Hematopoietic multipotent progenitor cell treated with erythropoietin and hydrocortisone succinate and interleukin-3 and kit ligand, for 4 days (in vitro differentiated cells): ENCODE data around the gene CMTR1.
"Not testable (repeated sequence)": the region's sequence is repeated elsewhere in the genome, so short reads cannot be mapped to it uniquely, and the experiment has no call there.

Experiments used
- DNase-seq: peaks from one replicate; pipeline ENCODE4 v3.0.0-alpha.2; 2015

CMTR1 gene

DNA sequence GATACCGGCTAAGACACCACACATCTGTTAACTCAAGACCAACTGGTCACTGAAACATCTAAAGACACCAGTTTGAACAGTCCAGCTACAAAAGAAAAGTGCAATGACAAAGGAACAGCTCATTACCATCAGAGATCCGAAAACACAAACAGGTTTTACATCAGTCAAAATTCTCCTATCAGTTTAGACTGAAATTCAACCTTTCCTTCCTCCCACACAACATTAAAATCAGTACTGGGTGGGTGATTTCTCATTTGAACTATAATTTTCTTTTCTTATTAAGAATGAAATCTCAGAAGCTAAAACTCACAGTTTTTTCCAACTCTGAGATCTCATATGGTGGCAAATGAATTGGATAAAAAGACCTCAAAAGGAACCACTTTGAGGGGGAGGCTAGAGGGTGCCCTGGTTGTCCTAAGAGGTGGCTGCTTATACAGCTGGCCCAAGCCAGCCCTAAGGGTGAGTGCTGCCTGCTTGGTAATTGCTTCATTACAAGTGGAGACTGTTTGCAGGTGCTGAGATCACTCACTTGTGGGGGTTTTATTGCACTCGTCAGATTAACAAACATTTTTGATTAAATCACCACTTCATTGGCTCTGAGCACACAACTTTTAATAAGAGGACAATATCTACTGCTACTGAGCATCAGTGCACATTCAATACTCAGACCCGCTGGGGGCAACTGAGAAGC lies 62.4 kb downstream of the CMTR1 start:
- no peak for DNase-seq

DNA sequence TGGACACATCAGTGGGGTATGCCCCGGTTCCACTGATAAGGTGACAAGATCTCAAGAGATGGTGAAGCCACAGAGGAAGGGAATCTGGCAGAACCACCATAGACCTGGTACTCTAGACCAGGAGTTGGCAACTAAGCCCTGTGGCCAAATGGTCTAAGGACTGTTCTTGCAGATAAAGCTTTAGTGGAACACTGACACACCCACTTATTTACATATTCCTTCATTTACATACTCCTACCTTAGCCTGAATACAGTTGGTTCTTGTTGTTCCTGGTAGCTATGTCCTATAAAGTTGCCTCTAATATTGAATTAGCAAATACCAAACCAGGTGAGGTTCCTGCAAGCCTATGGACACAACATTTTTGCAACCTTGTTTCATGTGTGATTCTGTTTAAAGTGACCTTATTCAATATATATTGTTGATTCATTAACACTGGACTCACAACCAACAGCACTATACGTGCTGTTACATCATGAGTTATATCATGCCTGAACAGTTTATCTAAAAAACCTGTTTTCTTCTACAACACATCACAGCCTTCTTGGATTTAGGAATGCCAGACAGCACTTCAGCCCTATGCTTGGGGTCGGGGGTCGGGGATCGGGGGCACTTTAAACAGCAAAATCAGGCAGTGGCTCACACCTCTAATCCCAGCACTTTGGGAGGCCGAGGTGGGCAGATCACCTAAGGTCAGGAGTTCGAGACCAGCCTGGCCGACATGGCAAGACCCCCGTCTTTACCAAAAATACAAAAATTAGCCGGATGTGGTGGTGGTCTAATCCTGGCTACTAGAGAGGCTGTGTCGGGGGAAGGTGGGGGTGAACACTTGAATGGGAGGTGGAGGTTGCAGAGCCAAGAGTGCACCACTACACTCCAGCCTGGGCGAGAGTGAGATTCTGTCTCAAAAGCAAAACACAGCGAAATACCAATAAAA lies 64.2 kb downstream of the CMTR1 start:
- DNase-seq = peak; percentile 81

GRCh38 chr6:37499433-37500293 lies 66.6 kb downstream of the CMTR1 start, which contains the start of gene CCDC167:
CCDC167 (minus strand) TSS chr6:37499893; CDS start chr6:37499863, 30 bp downstream.
- DNase-seq = peak; percentile 99

- DNase-seq = no peak
Observed at GRCh38 chr6:37500294-37500608, 67.2 kb downstream of the CMTR1 start.

DNA sequence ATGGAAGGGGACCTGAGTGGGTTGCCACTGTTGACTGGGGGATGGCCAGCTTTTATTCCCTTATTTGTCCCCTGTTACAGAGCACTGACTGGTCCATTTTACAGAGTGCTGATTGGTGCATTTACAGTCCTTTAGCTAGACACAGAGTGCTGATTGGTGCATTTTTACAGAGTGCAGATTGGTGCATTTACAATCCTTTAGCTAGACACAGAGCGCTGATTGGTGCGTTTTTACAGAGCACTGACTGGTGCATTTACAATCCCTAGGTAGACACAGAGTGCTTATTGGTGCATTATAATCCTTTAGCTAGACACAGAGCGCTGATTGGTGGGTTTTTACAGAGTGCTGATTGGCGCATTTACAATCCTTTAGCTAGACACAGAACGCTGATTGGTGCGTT lies 67.9 kb downstream of the CMTR1 start:
- not testable (repeated sequence) for DNase-seq

- peak; percentile 62 for DNase-seq
Observed at GRCh38 chr6:37501632-37502491, 68.8 kb downstream of the CMTR1 start.

GRCh38 chr6:37502703-37503291 lies 69.8 kb downstream of the CMTR1 start:
- no peak for DNase-seq

- DNase-seq = peak; percentile 41
Observed at GRCh38 chr6:37503309-37503965, 70.4 kb downstream of the CMTR1 start.

DNA sequence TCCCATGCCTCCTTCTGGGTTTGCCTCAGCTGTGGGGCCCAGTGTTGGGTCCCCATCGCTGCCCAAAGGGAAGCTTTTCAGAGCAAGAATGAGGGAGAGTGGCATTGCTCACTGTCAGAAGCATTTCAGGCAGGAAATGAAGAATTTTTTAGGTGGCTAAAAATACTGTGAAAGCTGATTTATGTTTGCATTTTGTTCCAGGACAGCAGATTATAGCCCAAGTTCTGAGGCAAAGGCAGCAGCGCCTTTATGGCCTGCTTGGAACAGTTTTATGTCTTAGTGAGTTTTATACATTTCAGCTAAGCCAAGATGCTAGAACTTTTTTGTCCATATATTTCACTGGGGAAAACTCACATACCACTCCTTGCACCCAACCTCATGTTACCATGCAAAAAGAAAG lies 71.0 kb downstream of the CMTR1 start:
- DNase-seq = no peak

DNA sequence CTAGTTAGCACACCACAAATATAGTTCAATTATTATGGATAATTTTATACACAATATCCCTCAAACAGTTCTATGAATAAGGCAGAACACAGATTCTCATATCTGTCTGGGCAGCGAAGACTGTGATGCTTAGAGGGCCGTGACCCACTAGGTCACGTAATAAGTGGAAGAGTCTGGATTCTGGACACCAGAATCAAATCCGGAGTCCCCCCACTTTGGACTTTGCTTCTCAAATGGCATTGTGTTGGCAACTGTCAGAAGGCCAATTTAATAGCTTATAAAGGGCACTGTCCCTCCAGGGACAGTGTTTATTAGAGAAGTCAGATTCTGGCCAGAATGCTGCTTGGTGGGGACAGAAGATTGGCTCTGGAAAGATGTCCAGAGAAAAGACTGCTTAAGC lies 73.5 kb downstream of the CMTR1 start:
- DNase-seq = no peak

GRCh38 chr6:37507077-37507476 lies 74.1 kb downstream of the CMTR1 start:
- DNase-seq = no peak

- no peak for DNase-seq
Observed at GRCh38 chr6:37507690-37508421, 74.8 kb downstream of the CMTR1 start.

- no peak for DNase-seq
Observed at GRCh38 chr6:37511201-37511600, 78.2 kb downstream of the CMTR1 start.

DNA sequence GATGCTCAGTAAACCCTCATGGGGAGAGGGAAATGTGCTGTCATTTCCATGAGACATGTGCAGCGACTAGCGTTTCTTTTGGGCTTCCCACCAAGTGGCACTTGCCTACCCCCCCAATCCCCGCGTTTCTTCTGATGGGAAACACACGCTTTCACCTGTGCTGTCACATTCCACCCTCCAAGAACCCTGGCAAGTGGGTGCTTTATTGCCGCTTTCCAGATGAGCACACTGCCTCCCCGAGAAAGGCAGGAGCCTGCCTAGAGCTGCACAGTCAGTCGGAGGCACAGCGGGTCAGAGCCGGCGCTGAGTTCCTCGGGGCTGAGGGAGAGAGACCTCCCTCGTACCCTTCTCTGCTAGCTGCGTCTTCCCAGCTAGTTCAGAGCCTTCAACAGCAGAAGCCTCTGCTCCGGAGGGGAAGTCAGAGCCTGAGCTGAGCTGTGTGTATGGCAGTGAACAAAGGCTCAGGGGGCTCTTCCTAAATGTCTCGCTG lies 78.9 kb downstream of the CMTR1 start:
- DNase-seq = no peak

DNA sequence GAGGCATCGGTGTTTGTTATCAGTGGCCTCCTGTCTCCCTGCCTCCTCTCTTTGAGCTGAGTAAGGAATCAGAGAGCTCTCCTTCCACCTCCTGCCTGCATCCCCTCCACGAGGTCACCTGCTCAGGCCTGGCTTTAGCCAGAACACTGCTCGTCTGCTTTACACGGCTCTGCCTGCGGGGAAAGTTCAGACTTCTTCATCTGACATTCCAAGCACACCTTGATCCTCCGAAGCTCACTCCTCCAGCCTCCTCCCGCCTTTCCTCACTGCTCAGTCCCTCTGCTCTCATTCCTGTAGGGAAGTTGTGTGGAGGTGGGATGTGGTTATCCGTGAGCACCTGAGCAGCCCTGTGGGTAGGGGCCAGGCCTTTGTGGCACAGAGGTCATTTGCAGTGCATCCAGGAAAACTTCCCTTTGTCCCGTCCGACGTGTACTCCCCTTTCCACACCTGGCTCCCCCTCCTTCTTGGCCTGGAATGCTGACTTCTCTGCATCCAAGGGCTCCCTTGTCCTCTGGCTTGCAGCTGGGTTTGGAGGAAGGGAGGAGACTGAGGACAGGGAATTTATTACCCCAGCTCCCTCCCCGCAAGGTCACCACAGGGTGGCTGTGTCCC lies 79.5 kb downstream of the CMTR1 start:
- no peak for DNase-seq

DNA sequence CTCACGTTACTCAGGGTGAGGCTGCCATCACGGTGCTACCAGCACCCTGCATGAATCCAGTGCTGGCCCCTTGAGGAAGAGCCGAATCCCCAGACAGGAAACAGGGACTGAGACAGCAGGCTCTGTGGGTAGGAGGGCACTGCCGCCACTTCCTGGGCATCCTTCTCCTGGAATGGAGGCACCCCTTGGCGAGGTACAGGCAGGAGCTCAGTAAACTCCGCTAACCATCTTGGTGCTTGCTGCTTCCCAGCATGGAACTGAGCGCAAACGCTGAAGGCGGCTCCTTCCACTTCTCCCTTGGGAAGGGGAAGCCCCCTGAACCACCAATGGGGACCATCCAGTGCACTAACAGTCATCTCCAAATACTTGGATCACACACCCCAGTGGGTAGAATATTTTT lies 80.1 kb downstream of the CMTR1 start:
- DNase-seq = no peak

DNA sequence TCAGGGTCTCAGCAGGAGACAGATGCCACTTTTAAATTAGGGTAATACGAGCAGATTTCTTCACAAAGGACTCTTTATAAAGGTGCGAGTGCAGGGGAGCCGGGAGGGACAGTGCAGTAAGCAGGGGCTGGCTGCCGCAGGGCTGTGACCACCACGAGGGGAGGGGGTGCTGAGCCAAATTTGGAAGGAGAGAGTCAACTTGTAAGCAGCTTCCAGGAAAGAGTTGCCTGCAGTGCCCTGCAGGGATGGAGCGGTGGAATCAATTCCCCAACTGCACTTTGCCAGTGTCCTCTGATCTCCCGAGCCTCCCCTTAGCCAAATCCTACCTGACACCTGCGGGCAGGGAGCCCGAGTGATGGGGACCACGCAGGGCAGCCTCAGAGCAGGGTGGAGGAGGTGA lies 80.6 kb downstream of the CMTR1 start:
- no peak for DNase-seq

- DNase-seq = no peak
Observed at GRCh38 chr6:37514321-37514771, 81.3 kb downstream of the CMTR1 start.

DNA sequence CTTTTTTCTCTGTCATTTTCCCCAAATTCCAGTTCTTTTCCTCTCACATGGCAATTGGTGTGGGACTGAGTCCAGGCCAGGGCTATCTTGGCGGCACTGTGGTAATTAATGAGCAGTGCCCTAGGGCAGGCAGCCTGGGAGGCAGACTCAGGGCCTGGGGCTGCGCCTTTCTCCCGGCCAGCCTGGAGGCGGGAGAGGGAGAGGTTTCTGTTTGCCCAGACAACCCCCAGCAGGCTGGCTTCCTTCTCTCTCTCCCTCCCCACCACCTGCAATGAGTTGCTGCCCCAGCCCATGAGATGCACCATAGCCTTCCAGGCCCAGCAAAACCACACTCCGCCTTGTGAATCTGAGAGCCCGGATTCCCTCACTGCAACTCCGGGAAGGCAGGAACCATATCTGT lies 81.8 kb downstream of the CMTR1 start:
- DNase-seq = no peak

DNA sequence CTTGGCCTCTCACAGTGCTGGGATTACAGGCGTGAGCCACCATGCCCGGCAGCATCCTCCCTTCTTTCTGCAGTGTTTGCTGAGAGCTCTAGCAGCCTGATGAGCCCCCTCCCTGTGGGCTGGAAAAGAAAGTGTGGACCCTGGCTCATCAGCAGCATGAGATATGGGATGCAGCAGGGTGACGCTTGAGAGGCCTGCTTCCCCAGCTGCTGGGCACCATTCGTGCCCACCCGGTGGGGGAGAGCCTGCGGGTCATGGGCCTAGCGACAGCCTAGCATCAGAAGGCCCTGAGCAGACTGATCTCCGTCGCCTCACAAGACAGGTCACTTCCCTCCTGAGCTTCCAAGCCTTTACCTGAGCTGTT lies 82.7 kb downstream of the CMTR1 start:
- DNase-seq = no peak
